Activated CD4-positive, alpha-beta T cell treated with anti-CD3 and anti-CD28 coated beads, Interleukin-2, amount 50 U/mL, for 4 hours (primary cell): ENCODE results near the gene TYROBP.
"Not testable (repeated sequence)": the region's sequence is repeated elsewhere in the genome, so short reads cannot be mapped to it uniquely, and the experiment has no call there.

ENCODE experiments used
- DNase-seq, 2 experiments: peaks; one replicate each; pipeline ENCODE4 v3.0.0-alpha.2; 2020

The TYROBP gene

GRCh38 chr19:35931161-35931873 is 23.2 kb upstream of the TYROBP start:
- peak; percentile 98 to 99 for DNase-seq

- DNase-seq = no peak
Observed at GRCh38 chr19:35929876-35930275, 21.8 kb upstream of the TYROBP start.

- DNase-seq = no peak
Observed at GRCh38 chr19:35928507-35928906, 20.4 kb upstream of the TYROBP start.

- no peak for DNase-seq
Observed at GRCh38 chr19:35925501-35925900, 17.4 kb upstream of the TYROBP start.

- no peak for DNase-seq
Observed at GRCh38 chr19:35921012-35921411, 12.9 kb upstream of the TYROBP start.

GRCh38 chr19:35919306-35919705 is 11.2 kb upstream of the TYROBP start:
- no peak for DNase-seq

- DNase-seq = no peak
Observed at GRCh38 chr19:35915443-35915842, 7.3 kb upstream of the TYROBP start.

- DNase-seq = no peak
Observed at GRCh38 chr19:35913589-35913988, 5.5 kb upstream of the TYROBP start.

- no peak for DNase-seq
Observed at GRCh38 chr19:35911790-35912189, 3.7 kb upstream of the TYROBP start.

- no peak for DNase-seq
Observed at GRCh38 chr19:35911173-35911572, 3.1 kb upstream of the TYROBP start.

GRCh38 chr19:35910355-35910754 is 2.3 kb upstream of the TYROBP start:
- DNase-seq = not testable (repeated sequence)

GRCh38 chr19:35909684-35910035 is 1.6 kb upstream of the TYROBP start:
- no peak for DNase-seq

GRCh38 chr19:35908973-35909683 is 1.0 kb upstream of the TYROBP start:
- no peak for DNase-seq

- DNase-seq = no peak
Observed at GRCh38 chr19:35907377-35907745, 734 bp downstream of the TYROBP start.

GRCh38 chr19:35905178-35905727 is 2.8 kb downstream of the TYROBP start:
- no peak for DNase-seq

- DNase-seq = no peak
Observed at GRCh38 chr19:35904311-35905068, 3.6 kb downstream of the TYROBP start.

GRCh38 chr19:35903550-35904179 is 4.4 kb downstream of the TYROBP start:
- peak; percentile 86 to 90 for DNase-seq

- DNase-seq = no peak
Observed at GRCh38 chr19:35902870-35903475, 5.1 kb downstream of the TYROBP start.

GRCh38 chr19:35901854-35902661 is 6.0 kb downstream of the TYROBP start, which contains the start of gene HCST:
Gene HCST (plus strand): TSS chr19:35902529. CDS start chr19:35902594, 65 bp downstream.
- DNase-seq = no peak

- DNase-seq = no peak
Observed at GRCh38 chr19:35901055-35901644, 6.9 kb downstream of the TYROBP start.

- peak; percentile 83 to 86 for DNase-seq
Observed at GRCh38 chr19:35899547-35900214, 8.4 kb downstream of the TYROBP start.
